ENCODE measurements around the gene PITX2. TPM values are rescaled to one million over a fixed set of nuclear protein-coding genes. Genes with fewer than 3 reads are reported as not detected.

PITX2 gene
- total and polyA plus RNA-seq, 2 experiments from 2014 or later = 1.5 to 7.0 TPM

DNA sequence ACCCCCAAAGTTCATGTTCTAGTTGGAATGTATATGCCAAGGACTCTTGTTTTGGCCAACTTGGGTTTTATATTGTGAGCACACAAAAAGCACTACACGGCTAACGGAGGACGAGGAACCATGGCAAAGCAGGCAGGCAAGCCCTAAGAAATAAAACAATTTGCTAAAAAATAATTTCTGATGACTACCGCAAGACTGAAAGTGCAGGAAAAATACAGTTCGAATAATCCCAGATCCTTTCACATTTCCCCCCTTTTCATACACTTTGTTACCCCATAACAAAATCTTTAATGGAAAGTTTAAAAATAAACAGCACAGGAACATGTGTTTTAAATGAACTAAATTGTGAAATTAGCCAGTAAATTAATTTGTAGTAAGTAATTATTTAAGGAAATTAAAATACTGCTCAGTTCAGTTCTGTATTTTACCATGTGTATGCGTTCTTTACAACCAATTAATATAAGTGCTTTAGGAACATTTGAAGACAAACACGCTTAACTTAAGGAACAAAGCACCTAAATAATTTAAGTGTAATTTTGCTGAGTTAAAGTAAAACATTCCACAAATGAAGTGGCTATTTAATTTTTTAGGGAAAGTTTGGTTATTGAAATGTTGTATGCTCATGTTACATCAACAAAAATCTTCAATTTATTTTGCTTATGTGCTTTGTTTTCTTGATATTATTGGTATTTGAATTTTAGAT, 12.4 kb upstream of the PITX2 start:
- TF ChIP-seq, protein P1, sequence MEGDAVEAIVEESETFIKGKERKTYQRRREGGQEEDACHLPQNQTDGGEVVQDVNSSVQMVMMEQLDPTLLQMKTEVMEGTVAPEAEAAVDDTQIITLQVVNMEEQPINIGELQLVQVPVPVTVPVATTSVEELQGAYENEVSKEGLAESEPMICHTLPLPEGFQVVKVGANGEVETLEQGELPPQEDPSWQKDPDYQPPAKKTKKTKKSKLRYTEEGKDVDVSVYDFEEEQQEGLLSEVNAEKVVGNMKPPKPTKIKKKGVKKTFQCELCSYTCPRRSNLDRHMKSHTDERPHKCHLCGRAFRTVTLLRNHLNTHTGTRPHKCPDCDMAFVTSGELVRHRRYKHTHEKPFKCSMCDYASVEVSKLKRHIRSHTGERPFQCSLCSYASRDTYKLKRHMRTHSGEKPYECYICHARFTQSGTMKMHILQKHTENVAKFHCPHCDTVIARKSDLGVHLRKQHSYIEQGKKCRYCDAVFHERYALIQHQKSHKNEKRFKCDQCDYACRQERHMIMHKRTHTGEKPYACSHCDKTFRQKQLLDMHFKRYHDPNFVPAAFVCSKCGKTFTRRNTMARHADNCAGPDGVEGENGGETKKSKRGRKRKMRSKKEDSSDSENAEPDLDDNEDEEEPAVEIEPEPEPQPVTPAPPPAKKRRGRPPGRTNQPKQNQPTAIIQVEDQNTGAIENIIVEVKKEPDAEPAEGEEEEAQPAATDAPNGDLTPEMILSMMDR (IDR thresholded peaks at IDR 0.05; ENCODE audit: low read depth, low read length) = no peak
- Histone ChIP-seq H3K27me3 (peaks cover 100% of the 10 kb centered on the region), H3K27ac (no peak overlapping the region)

DNA sequence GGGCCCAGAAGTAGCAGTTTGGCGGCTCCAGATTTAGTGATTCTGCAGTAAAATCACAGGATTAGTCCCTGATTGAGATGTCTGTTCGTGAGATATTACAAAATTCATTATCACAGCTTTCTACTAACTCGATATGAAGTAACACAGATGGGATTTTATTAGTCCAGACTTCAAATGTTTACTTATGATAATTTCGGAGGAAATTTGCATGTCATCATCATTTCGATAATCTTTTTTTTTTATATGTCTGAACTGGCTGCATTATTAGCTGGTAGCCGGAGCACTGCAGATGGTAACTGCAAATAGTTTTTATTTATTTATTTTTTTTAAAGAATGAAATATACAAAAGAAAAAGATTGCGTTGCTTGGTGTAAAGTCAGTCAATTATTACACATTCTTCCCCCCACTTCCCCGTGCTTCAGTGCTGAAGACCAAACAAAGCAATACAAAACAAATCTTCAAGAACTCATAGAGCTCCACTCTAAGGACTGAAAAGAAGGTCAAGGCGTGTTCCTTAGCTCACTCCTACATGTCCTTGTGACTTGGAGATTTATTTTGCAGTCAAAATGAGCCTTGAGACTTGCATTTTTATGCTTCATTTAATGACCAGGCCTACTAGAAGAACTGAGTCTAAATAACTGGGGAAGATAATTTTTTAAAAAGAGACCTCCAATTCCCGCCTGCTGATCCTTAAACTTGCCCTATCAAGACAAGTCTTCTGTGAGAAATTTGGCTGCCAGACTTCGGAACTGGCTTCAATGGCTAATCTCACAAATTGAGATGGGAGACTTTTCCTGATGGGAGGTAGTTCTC, 11.7 kb upstream of the PITX2 start:
- Histone ChIP-seq H3K4me3 (no peak overlapping the region), H3K27ac (no peak overlapping the region), H3K9me3 (ENCODE audit: low read depth) (no peaks in the 10 kb centered on the region), H3K36me3 (no peaks in the 10 kb centered on the region), H3K4me1 (ENCODE audit: low read depth) (peaks cover 17% of the 10 kb centered on the region), H3K27me3 (peaks cover 100% of the 10 kb centered on the region)
- TF ChIP-seq, protein P1 (IDR thresholded peaks at IDR 0.05; ENCODE audit: low read depth, low read length) = no peak
- no peak for DNase-seq (ENCODE audit: low read depth in 1 of 2, low spot score in 1 of 2)

More for the DNA sequence above, 12.4 kb upstream of the PITX2 start:
- peaks cover 17% of the 10 kb centered on the region for H3K4me1 ChIP-seq (ENCODE audit: low read depth)
- H3K9me3 ChIP-seq (ENCODE audit: low read depth) = no peaks in the 10 kb centered on the region
- DNase-seq (ENCODE audit: low read depth in 1 of 2, low spot score in 1 of 2) = no peak
- H3K4me3 ChIP-seq = no peak overlapping the region
- H3K36me3 ChIP-seq = no peaks in the 10 kb centered on the region

DNA sequence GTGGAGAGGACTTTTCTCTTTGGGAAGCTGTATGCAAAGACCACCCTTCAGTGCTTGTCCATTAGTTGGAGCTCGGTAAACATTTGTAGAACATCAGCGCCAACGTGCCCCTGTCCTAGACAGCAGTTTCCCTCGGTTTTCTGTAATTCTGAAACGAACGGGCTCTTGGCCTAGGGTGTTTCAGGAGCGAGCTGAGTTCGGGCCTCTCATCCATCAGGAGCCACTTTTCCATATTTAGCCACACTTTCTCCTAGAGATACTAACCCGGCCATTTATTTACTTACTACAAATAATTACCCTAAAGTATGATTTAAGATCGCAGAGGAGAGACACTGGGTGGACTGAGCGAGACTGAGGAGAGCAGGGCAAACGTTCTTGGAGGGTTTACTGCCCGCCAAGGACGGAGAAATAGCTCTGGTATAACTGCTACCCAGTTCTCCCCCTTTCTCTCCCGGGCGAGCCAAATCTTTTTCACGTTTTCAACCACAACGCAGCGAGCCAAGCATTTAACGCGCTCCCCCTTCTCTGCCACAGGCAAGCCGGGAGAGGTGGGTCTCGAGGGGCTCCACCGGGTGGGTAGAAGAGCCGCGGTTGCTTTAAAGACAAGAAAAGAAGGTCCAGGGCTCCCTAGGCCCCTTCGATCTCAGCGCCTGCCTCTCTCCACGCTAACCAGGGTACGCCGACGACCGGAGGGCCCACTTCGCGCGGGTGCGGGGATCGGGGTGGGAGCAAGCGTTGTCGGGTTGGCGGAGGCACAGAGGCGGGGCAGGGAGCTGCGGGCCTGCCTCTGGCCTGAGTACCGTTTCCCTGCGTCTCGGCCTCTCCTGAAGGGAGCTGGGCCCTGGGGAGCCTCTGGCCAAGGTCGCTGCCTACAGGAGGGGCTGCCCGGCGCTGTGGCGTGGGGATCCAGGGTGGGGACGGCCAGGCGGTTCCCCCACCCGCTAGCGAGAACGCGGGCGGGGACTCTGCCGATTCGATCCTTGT, 10.8 kb upstream of the PITX2 start:
- no peak for DNase-seq (ENCODE audit: low read depth in 1 of 2, low spot score in 1 of 2)

DNA sequence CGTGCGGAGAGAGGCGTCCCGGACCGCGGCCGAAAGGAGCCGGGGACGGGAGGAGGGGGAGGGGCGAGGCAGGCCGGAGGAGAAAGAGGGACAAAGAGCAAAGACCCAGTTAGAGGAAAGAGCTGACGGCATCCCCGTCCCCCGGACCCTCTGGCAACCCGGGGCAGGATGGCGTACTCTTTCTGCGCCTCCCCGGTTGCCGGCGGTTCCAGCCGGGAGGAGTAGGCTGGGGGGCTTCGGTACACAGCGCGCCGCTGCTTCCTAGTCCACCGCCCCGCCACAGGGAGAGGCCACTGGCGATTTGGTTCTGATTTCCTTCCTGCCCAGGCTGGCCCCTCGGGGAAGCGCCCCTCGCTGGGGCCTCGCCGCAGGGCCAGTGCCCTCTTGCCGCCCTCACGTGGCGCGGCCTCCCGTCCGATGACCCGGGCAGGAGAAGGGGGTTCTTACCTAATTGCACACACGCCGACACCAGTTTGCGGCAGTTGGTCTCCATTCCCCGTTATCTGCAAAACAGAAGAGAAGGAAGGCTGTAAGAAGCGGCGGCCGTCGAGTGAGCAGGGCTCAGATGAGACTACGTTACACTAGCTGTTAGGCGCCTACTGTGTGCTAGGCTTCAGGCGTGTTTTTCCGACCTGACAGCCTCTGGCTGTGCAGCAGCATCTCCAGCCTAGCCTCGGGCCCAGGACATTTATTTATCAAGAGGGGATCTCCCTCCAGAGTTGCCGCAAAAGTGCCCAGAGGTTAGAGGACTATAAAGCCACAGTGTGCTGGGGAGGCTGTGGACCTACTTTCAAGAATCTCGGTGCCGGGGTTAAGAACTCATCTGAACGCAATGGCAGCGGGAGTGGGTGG, 9.9 kb upstream of the PITX2 start:
- H3K4me3 ChIP-seq = peak overlapping the region; percentile 33
- H3K4me1 ChIP-seq (ENCODE audit: low read depth) = peaks cover 17% of the 10 kb centered on the region
- no peak overlapping the region for H3K27ac ChIP-seq
- H3K27me3 ChIP-seq = peaks cover 100% of the 10 kb centered on the region
- no peak for DNase-seq (ENCODE audit: low read depth in 1 of 2, low spot score in 1 of 2)
- no peaks in the 10 kb centered on the region for H3K36me3 ChIP-seq
- TF ChIP-seq, protein P1 (IDR thresholded peaks at IDR 0.05; ENCODE audit: low read depth, low read length) = no peak
- no peaks in the 10 kb centered on the region for H3K9me3 ChIP-seq (ENCODE audit: low read depth)

More for the DNA sequence above, 10.8 kb upstream of the PITX2 start:
- H3K27me3 ChIP-seq = peaks cover 100% of the 10 kb centered on the region
- H3K27ac ChIP-seq = no peak overlapping the region
- H3K4me1 ChIP-seq (ENCODE audit: low read depth) = peaks cover 17% of the 10 kb centered on the region
- TF ChIP-seq, protein P1 (IDR thresholded peaks at IDR 0.05; ENCODE audit: low read depth, low read length) = no peak
- peak overlapping the region; percentile 4 for H3K4me3 ChIP-seq
- H3K9me3 ChIP-seq (ENCODE audit: low read depth) = no peaks in the 10 kb centered on the region
- no peaks in the 10 kb centered on the region for H3K36me3 ChIP-seq
